ENCODE measurements around the gene JADE1.

JADE1 gene

GRCh38 chr4:128809477-128810330 lies at the start of gene JADE1:
Gene JADE1 (plus strand): TSS chr4:128809700. CDS start chr4:128831759, 22,059 bp downstream.
- DNase-seq = peak; percentile 95

- no peak for DNase-seq
These were observed 42.7 kb upstream of the JADE1 start for GRCh38 chr4:128766781-128767180.

GRCh38 chr4:128768373-128768996 lies 41.0 kb upstream of the JADE1 start:
- DNase-seq = no peak

- DNase-seq = no peak
These were observed 40.5 kb upstream of the JADE1 start for GRCh38 chr4:128769011-128769410.

- no peak for DNase-seq
These were observed 38.7 kb upstream of the JADE1 start for GRCh38 chr4:128770807-128771206.

GRCh38 chr4:128775477-128775876 lies 34.0 kb upstream of the JADE1 start:
- DNase-seq = no peak

- DNase-seq = no peak
These were observed 33.6 kb upstream of the JADE1 start for GRCh38 chr4:128775916-128776315.

GRCh38 chr4:128776794-128777216 lies 32.7 kb upstream of the JADE1 start:
- no peak for DNase-seq

GRCh38 chr4:128780688-128781087 lies 28.8 kb upstream of the JADE1 start:
- DNase-seq = no peak

GRCh38 chr4:128782076-128782715 lies 27.3 kb upstream of the JADE1 start:
- peak; percentile 59 for DNase-seq

- DNase-seq = no peak
These were observed 26.5 kb upstream of the JADE1 start for GRCh38 chr4:128782875-128783614.

- DNase-seq = no peak
These were observed 21.8 kb upstream of the JADE1 start for GRCh38 chr4:128787509-128788311.

- DNase-seq = no peak
These were observed 15.4 kb upstream of the JADE1 start for GRCh38 chr4:128793859-128794672.

GRCh38 chr4:128796934-128797333 lies 12.6 kb upstream of the JADE1 start:
- DNase-seq = no peak

- no peak for DNase-seq
These were observed 9.2 kb upstream of the JADE1 start for GRCh38 chr4:128800284-128800683.

GRCh38 chr4:128800701-128801284 lies 8.7 kb upstream of the JADE1 start:
- DNase-seq = no peak

GRCh38 chr4:128802680-128803628 lies 6.5 kb upstream of the JADE1 start:
- DNase-seq = no peak

- no peak for DNase-seq
These were observed 5.7 kb upstream of the JADE1 start for GRCh38 chr4:128803783-128804182.

GRCh38 chr4:128810331-128810870 lies 901 bp downstream of the JADE1 start:
- peak; percentile 20 for DNase-seq
